Measurements from ENCODE around the gene ABCE1.
A peak's percentile ranks its signal among the peaks of the same experiment; 100 is the strongest.

The ABCE1 gene

DNA sequence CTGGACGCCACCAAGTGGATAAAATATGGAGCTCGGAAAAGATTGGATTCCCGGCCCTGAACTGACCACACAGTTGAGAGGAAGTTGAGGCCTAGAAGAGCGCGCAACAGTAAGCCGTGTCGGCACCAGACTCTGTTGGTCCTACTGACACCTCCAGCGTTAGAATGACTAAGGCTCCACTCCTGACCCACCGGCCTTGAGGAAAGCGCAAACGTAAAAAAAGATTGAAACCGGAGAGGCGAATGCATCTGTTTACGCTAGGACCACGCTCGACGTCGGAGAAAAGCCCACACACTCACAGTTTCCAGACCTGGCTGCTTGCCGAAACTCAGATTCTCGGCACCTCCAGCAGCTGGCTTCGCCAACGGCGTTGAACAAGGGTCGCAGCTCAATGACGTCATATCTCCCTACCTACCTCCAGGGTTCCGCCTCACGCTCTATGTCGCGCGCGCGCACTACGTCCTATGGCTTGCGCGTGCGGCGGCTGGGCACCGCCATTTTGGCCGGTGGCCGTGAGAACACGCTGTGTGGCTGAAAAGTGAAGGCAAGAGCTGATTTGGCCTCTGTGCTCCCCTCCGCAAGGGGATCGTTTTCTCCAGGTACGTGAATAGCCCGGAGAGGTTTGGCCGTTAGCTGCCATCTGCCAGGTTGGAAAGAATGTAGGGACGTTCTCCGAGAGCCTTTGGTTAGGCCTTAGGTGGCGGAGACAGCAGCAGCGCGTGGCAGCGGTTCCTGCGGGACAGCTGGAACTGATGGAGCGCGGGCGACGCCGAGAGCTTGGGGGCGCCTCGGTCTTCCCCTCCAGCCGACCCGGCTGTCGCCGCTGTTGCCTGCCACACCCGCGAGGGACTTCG, at the start of gene ABCE1, which contains the start of gene ANAPC10:
Gene ABCE1 (plus strand): TSS at position 491 of the 854 bp plus-strand sequence. CDS start 6,102 bp downstream, outside the sequence.
Gene ANAPC10 (minus strand): TSS at position 376 of the 854 bp plus-strand sequence. CDS start 2,097 bp downstream, outside the sequence.
- DNase-seq (ENCODE audit: low read depth): peak; percentile 92

DNA sequence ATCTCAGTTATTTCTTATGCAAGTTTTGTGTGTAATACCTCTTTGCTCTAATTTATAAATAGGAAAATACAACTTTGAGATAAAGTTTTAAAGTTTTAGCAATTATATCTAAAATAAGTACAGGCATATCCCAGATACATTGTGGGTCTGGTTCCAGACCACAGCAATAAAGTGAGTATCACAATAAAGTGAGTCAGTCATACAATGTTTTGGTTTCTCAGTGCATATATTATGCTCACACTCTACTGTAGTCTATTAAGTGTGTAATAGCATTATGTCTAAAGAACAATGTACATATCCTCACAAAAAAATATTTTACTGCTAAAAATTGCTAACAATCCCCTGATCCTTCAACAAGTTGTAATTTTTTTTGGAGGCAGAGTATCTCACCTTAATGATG, 49.3 kb upstream of the ABCE1 start:
- DNase-seq (ENCODE audit: low read depth): no peak

DNA sequence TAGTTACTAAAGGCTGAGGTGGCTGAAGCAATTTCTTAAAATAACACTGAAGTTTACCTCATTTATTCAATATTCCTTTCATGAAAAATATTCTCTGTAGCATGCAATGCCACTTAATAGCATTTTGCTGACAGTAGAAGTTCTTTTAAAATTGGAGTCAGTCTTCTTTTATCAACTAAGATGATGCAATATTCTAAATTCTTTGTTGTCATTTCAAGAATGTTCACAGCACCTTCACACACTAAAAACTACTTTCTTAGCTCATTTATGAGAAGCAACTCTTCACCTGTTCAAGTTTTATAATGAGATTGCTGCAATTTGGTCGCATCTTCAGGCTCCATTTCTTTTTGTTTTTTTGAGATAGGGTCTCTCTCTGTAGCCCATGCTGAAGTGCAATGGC, 48.9 kb upstream of the ABCE1 start:
- DNase-seq (ENCODE audit: low read depth): no peak

DNA sequence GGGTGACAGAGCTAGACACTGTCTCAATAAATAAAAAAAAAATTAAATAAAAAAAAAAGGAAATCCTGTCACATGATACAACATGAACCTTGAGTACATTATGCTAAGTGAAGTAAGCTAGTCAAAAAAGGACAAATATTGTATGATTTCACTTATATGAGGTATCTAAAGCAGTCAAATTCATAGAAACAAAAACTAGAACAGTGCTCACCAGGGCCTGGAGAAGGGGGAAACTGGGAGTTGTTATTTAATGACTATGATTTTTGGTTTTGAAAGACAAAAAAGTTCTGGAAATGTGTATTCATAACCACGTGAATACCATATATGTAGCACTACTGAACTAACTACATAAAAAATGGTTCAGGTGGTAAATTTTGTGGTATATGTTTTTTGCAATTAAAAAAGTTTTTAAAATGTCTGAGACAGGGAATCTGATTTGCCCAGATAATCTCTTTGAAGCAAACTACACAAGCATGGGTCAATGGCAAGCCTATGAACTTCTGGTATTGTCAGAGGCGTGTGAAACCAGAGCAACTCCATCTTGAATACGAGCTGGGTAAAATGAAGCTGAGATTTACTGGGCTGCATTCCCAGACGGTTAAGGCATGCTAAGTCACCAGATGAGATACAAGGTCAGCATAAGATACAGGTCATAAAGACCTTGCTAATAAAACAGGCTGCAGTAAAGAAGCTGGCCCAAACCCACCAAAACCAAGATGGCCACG, 42.4 kb upstream of the ABCE1 start:
- no peak for DNase-seq (ENCODE audit: low read depth)

DNA sequence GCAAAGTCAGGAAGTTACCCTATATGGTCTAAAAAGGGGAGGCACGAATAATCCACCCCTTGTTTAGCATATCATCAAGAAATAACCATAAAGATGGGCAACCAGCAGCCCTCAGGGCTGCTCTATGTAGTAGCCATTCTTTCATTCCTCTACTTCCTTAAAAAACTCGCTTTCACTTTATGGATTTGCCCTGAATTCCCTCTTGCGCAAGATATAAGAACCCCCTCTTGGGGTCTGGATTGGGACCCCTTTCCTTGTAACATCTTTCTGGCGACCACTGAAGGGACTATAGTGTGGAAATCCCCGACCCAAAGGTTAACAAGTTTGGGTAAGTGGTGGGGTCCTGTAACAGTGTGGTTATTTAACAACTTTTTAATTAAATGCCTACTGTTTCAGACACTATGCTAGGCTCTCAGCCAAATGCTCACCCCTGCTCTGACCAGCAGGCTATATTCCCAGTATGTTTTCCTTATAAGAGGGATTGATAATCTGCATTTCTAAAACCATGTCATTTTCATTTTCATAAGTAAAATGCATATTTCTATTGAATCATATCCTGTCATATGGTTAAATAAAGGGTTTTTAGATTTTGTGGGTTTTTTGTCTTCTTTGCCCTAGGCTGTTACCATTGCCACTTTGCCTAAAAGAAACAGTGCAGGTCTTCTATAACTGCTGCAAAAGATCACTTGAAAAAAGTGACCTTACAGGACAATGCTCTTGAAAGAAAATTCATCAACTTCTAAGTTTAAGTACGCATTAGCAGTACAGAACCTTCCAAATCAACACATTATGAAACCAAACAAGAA, 41.6 kb upstream of the ABCE1 start:
- DNase-seq (ENCODE audit: low read depth): no peak

DNA sequence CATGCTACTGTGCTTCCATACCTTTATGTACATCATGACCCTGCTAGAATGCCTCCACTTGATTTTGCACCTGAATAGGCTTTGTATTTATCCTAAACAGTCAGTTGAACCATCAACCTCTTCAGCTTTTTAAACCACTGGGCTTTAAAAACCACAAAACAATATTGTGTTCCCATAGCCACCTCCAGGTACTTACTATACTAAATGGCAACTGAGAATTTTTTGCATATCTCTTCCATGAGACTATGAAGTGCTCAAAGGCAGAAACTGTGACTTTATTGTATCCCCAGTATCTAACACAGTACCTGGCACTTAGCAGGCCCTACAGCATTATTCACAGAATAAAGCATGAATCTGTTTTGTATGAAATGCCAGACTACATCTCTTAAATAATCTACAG, 39.9 kb upstream of the ABCE1 start:
- DNase-seq (ENCODE audit: low read depth): no peak

DNA sequence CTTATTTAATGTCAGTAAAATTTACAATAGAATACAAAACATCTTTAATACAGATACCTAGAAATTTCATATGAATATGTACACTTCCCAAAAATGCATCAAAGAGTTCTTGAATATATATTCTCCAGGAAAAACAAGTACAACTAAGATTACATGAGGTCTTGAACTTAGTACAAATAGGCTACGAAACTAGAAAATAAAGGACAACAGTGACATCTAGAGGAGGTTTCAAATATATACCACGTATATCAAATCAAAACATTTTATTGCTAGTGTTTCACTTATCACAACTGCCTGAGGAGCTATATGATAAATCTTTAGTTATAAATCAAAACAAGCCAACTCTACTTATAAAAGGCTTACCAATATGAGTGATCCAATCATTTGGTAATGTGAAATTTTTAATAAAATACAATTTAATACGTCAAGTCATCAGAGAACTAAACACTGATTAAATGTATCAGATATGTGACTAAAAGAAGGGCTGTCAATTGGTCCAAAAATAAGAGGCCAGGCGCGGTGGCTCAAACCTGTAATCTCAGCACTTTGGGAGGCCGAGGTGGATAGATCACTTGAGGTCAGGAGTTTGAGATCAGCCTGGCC, 36.7 kb upstream of the ABCE1 start:
- DNase-seq (ENCODE audit: low read depth): no peak

DNA sequence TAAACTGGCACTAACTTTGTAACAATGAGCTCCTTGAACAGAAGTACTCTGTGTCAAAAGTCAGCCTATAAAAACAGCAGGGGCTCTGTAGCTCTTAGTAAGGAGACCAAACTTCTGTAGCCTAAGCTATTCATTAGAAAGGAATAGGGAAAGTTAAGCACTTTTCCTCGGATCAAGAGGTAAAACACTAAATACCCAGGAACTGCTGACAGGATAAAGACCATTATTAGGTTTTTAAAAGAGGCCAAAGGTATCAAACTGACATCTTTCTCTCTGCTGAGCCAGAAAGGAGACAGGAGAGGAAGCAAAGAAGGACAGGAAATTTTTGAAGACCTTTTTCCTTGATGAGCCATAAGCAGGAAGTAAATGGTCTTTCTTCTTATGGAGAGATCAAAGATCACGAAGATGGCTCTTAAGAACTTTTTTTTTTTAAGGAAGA, 32.0 kb upstream of the ABCE1 start:
- no peak for DNase-seq (ENCODE audit: low read depth)

DNA sequence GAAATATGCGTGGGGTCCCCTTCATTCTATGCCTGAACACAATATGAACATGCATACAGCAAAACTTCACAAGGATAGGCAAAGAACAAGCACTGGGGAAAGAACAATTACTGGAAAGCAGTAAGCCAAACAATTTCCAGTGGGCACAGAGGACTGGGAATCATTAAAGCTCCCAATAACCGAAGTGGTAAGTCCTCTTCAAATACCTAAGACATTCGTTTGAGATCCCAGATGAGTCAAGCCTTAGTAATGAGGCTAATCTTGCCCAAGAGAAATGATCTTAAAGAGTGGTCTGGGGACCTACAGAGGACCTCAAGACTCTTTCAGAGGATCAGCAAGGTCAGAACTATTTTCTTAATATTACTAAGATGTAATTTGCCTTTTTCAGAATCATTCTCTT, 28.8 kb upstream of the ABCE1 start:
- no peak for DNase-seq (ENCODE audit: low read depth)

DNA sequence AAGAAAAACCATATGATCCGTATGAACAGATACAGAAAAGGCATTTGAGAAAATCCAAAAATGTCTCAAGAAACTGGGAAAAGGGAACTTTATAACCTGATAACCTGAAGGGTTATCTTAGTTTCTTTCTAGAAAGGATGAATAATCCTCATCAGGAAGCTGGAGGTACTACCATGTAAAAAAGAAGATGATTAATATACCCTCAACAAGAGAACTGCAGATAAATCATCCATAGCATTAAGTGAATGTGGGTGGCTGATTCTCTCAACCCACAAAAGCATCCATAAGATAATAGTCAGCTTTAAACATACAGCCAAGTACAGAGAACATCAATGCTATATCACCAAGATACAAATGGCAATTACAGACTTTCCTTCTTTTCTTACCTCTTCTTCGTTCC, 26.6 kb upstream of the ABCE1 start:
- DNase-seq (ENCODE audit: low read depth): no peak

DNA sequence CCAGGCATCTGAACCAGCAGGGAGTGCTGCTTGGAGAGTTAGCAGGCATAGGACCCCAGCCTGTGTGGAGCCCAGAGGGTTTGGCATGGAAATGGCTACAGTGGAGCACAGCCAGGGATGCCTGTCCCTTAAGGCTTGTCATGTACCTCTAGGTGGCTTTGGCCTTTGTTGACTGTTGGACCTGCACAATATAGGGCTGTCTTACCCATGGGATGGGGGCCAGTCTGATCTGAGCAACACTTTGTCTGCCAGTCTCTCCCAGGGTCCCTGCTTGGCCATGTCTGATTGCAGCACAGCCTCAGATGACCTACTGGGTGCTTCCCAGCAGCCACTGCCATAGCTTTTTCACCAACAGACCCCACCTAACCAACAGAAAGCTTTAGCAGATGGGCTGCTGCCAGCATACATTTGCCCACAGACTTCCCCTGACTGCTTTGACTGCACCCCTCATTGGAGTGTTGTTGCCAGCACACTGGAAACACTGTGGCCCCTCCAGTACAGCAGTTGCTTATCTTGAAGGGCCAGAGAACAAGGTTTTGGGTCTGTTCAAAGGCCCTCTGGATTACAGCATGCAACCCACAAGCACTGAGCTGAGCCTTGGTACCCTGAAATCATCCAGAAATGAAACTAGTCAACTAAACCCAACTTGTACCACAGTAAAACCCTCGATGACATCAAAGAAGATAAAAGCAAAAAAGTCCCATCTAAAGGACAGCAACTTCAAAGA, 22.2 kb upstream of the ABCE1 start:
- no peak for DNase-seq (ENCODE audit: low read depth)

DNA sequence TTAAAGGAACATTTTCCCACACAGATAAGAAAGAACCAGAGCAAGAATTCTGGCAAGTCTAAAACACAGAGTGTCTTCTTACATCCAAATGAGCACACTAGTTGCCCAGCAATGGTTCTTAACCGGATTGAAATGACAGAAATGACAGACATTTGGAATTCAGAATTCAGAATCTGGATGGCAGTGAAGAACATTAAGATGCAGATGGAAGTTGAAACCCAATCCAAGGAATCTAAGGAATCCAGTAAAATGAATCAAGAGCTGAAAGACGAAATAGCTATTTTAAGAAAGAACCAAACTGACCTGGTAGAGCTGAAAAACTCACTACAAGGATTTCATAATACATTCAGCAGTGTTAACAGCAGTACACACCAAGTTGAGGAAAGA, 21.6 kb upstream of the ABCE1 start:
- no peak for DNase-seq (ENCODE audit: low read depth)

DNA sequence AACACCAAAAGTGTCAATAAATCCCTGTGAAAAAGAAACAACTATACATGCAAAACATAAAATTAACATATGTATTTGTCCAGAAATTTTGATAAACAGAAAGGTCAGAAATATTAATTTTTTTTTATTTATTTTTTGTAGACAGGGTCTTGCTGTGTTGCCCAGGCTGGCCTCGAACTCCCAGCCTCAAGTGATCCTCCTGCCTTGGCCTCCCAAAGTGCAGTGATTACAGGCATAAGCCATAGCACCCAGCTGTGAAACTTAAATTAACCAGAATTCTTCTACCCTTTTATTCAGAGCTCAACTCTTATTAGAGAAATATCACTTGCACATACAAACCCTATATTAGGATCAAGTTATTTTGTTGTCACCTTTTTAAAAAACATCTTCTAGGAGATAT, 16.4 kb upstream of the ABCE1 start:
- DNase-seq (ENCODE audit: low read depth): no peak

DNA sequence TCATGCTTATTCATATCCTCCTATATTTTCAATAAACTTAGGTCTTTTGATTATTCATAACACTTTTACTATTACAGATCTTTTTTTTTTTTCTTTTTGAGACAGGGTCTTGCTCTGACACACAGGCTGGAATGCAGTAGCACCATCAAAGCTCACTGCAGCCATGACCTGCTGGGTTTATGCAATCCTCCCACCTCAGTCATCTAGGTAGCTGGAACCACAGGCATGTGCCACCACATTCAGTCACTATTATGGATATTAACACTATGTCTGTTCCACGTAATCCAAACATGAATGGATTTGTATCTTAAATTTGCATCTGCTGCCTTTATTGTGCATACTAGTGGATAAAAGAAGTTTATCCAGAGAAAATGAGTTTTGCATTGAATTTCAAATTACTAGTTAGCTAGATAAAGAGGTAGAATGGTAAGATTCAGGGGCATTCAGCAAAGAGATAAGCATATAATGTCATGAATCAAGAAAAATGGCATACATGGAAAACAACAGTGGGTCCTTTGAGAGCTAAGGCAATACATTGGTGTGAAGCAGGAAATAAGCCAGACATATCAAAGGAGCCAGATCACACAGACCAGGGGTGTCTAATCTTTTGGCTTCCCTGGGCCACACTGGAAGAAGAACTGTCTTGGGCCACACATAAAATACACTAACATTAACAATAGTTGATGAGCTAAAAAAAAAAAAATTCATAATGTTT, 14.1 kb upstream of the ABCE1 start:
- DNase-seq (ENCODE audit: low read depth): no peak

DNA sequence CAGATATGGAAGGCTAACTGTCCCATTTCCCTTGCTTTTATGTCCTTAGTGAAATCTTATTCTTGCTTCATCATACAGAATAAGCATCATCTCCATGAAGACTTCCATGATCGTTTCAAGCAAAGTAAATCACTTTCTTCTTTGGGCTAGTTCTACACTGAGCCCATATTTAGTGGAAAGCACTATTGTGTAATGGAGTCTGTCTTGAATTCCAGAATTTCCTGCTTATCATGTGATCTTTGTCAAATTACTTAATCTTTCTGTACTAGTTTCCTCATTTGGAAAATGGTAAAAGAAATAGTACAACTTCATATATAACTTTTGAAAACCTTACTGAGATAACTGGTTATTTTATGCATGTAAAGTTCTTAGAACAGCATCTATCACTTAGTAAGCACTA, 7.7 kb upstream of the ABCE1 start:
- DNase-seq (ENCODE audit: low read depth): no peak

DNA sequence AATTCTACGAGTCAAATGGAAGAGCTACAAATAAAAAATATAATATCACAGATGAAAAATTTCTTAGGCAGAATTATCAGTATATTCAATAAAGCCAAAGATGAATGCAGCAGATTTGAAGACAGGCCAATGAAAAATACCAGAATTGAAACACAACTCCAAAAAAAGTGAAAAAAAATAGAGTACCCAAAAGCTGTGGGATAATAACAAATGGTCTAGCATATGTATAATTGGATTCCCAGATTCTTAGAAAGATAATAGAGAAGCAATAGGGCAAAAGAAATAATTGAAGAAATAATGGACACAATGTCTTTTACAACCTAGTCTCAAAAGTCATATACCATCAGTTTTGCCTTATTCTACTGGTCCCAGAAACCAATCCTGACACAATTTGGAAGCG, 4.5 kb upstream of the ABCE1 start:
- no peak for DNase-seq (ENCODE audit: low read depth)

DNA sequence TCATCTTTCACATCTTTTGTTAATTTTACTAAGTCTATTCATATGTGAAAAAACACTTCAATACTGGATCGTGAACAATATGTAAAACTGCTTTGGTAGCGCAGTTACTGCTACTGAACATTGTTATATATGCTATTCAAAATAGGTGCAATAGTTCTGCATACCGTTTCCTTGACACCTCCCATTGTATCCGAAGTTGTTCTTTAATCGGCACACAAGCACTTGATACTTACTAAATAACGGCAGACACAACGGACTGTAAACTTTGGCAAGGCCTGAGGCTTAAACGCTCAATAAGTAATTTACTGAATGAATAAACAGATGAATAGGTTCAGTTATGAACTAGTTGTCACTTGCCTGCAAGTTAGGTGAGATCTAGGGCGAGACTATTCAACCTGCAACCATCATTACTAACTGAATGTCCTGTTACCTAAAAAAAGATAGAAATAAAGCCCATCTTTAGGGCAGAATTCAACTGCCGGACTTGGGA, 735 bp upstream of the ABCE1 start:
- no peak for DNase-seq (ENCODE audit: low read depth)

DNA sequence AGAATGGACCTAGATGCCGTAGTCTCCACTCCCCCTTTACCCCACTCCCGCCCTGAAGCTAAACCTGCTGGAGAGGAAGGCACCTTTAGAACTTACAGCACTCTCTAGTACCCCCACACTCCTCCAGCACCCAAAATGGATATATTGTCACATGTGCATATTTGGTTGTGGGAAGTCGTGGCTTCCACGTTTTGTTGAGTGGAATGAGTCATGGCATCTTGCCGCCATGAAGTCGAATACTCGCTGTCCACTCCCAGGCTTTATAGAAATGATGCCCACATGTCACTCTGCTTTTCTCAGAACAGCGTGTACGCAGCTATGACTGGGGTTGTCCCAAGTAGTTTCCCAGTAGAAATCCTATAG, 545 bp downstream of the ABCE1 start:
- peak; percentile 18 for DNase-seq (ENCODE audit: low read depth)

DNA sequence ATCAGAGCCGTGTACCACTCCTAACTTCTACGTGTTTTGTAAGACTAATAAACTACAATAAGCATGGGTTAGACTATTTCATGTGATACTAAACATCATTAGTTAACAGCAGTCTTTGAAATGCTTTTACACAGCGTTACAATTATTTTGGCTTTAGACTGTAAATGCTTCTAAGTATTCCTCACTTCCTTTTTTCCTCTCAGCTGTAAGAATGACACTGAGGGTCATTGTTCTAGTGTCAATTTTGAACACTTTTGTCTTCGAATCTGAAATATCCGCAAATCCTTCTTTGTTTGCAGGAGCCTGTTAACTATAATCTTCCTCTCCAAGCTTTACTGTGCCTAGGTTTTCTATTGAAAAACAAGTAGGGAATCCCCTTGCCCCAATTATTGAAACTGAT, 1.5 kb downstream of the ABCE1 start:
- DNase-seq (ENCODE audit: low read depth): no peak

DNA sequence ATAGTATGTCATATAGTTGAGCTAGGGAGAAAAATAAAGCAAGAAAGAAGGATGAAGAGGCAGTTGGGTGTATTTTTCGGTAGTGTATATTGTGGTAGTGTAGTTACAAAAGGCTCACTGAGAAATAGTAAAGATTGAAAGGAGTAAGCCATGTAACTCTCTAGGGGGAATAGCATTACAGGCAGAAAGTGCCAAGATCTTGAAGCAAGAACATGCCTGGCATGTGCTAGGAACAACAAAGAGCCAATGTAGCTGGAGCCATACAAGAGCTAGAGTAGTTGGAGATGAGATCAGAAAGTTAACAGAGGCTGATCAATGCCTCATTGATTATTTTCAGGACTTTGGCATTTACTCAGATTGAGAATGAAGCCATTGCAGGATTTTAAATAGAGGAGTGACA, 3.0 kb downstream of the ABCE1 start:
- no peak for DNase-seq (ENCODE audit: low read depth)

DNA sequence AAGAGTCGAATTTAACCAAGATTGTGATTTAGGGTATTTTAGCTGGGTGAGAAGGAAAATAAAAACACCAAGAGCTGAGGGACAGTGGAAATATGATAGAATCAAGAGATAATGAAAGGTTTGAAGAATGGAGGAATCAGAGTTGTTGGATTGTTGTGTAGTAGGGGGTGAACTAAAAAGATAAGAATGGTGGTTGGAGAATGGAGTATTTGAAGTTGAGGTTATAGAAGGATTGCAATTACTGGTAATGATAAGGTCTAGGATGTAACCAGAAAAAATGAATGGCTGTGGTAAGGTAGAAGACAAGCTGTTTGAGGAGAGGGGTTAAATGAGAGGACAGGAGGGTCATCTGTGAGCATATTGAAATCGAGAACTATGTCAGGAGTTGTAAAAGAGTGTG, 4.5 kb downstream of the ABCE1 start:
- no peak for DNase-seq (ENCODE audit: low read depth)

Data from T-helper 22 cell (primary cell).